ENCODE measurements around the gene ABCB11.

DNA sequence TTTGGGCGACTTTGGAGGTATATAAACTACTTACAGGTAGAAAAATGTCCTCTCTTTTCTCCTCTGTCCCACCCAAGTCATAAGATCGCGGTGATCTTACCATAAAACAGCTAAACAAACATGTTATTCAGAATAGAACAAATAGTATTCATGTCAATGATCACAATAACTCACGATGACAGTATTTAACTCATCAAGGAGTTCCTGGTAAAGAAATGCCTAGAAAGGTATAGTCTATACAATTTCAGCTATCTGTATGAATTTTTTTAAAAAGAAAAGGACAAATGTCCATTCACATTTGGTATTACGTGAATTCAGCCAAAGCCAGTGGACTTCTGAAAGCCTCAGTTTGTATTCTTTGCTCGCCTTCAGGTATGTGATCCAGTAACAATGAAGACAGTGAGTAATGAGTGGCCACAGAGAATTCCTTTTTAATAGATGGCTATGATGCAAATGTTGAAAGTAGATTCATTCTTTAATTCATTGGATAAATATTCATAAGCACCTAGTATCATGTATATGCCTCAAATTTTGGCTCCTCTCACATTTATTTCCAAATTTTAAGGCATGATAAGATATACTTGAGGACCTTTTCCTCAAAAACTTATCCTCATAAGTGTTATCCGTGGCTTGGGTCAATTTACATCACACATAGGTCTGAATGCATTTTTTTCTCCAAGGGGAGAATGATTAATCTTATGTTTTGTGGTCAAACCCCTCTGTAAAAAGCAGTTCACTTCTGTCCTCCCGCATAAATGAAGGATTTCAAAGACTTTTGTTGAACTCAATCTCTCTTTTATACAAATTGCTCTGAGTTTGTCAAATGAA, 20.3 kb downstream of the ABCB11 start:
- TF ChIP-seq, protein P1, sequence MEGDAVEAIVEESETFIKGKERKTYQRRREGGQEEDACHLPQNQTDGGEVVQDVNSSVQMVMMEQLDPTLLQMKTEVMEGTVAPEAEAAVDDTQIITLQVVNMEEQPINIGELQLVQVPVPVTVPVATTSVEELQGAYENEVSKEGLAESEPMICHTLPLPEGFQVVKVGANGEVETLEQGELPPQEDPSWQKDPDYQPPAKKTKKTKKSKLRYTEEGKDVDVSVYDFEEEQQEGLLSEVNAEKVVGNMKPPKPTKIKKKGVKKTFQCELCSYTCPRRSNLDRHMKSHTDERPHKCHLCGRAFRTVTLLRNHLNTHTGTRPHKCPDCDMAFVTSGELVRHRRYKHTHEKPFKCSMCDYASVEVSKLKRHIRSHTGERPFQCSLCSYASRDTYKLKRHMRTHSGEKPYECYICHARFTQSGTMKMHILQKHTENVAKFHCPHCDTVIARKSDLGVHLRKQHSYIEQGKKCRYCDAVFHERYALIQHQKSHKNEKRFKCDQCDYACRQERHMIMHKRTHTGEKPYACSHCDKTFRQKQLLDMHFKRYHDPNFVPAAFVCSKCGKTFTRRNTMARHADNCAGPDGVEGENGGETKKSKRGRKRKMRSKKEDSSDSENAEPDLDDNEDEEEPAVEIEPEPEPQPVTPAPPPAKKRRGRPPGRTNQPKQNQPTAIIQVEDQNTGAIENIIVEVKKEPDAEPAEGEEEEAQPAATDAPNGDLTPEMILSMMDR (IDR thresholded peaks at IDR 0.05 in 8 of 11, conservative IDR thresholded peaks at IDR 0.05 in 3 of 11), result no peak
- TF ChIP-seq POLR2A (IDR thresholded peaks at IDR 0.05), result no peak

Measured in spleen (tissue), 7 donors.